T-helper 2 cell treated with Interferon-gamma antibody and Interleukin-4, amounts not matched to agents 100 ng/mL and 5 ng/mL, for 36 hours (primary cell): ENCODE results near the gene BAMBI. TPM values are rescaled to one million over a fixed set of nuclear protein-coding genes. Genes with fewer than 3 reads are reported as not detected.
"Not testable (repeated sequence)": the region's sequence is repeated elsewhere in the genome, so short reads cannot be mapped to it uniquely, and the experiment has no call there.

ENCODE experiments used
- intact Hi-C: fragments of 100-400 bp; cut with micrococcal nuclease; formaldehyde crosslinking; loops from one replicate; pipeline ENCODE4 v1.15.1; 2023
- total RNA-seq: library from RNA; stranded (reverse); gene quantifications from 2 replicates; pipeline ENCODE4 v1.2.3, GENCODE V29; 2022

BAMBI gene
- total RNA-seq, result 0.09 and 0.18 TPM in 2 replicates

DNA sequence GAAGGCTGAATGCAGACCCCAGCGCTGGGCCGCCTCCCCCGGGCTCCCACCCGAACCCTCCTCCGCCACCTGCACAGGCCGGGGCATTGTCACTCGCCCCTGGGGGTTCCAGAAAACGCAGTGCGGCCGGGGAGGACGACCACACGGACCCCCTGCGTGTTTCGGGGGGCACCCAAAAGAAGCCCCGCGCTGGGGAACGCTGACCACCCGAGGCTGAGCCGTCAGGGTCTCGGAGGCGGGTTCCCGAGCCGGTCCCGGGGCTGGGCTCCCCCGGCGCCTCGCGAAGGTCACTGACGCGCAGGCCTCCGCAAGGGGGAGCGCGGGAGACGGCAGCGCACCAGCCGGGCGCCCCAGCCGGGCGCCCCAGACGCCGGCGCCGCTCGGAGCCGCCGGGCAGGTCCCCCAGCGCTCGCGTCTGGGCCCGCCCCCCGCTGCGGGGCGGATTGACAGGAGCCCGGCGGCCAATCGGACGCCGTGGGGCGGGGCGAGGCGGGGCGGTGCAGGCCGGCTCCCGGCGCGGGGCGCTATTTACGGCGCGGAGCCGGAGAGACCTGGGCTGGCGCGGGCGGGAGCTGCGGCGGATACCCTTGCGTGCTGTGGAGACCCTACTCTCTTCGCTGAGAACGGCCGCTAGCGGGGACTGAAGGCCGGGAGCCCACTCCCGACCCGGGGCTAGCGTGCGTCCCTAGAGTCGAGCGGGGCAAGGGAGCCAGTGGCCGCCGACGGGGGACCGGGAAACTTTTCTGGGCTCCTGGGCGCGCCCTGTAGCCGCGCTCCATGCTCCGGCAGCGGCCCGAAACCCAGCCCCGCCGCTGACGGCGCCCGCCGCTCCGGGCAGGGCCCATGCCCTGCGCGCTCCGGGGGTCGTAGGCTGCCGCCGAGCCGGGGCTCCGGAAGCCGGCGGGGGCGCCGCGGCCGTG, at the start of gene BAMBI:
Gene BAMBI, plus strand, starts transcription at position 554 of the 920 bp plus-strand sequence. CDS start 377 bp downstream, outside the sequence.
- intact Hi-C loops, result loop anchor here (1.0 to 5.0 kb wide), 7 partner anchors 9 to 934 kb away; partner anchors contain the start of gene WAC

- intact Hi-C loops, result loop anchor here (1.0 kb wide), 1 partner anchor 676 kb away; no protein-coding TSS in a partner anchor
These were observed 49.0 kb upstream of the BAMBI start for GRCh38 chr10:28628184-28628893.

DNA sequence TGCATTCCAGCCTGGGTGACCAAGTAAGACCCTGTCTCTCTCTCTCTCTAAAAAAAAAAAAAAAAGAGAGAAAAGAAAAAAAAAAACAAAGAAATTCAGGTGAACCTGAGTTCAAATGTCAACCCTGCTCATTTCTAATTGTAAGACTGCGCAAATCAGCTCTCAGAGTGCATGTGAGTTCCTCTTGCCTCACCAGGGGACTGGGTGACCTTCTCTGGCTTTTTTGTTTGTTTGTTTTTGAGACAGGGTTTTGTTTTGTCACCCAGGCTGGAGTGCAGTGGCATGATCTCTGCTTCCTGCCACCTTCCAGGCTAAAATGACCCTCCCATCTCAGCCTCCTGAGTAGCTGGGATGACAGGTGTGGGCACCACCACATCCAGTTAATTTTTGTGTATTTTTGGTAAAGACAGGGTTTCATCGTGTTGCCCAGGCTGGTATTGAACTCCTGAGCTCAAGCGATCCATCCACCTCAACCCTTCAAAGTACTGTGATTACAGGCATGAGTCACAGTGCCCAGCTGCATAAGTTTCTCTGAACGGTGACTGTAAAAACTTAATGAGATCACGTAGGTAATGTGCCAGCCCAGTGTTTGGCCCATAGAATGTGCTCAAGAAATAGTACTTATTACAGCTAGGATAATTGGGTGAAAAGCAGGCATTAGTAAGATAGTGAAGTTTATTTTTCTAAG, 45.3 kb upstream of the BAMBI start:
- intact Hi-C loops, result no loop called here

- intact Hi-C loops, result no loop called here
These were observed 44.8 kb upstream of the BAMBI start for GRCh38 chr10:28632584-28632945.

- intact Hi-C loops, result no loop called here
These were observed 43.6 kb upstream of the BAMBI start for GRCh38 chr10:28633750-28634149.

DNA sequence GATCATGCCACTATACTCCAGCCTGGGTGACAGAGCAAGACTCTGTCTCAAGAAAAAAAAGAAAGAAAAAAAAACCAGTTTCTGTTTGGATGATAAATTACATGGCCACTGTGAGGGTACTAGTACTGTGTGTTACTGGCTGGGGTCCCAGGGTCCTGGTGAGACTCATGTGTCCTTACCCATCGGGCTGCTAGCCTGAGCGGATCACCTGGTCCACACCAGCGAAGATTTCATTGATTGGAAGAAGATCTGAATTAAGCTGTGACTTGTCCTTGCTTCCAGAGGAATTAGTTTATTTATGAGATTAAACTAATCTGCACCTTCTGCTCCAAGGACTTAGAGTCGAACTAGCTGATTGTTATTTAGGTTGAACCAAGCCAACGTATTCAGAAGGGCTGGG, 40.0 kb upstream of the BAMBI start:
- intact Hi-C loops, result no loop called here

DNA sequence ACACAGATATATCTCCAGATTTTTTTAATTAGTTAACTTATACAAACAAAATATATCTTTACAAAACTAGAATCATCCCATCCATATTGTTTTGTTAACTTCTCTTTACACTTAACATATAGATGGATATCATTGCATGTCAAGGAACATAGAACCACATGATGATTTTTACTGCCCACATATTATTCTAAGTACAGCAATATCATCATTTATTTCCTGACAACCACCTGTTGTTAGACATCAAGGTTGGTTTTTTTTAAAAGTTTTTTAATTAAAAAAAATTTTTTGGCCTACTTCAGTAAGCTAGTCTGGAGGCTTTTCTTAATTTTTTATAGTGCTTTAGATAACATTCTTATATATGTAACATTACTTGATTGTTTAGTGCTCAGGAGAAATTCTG, 38.9 kb upstream of the BAMBI start:
- intact Hi-C loops, result no loop called here

- intact Hi-C loops, result no loop called here
These were observed 36.8 kb upstream of the BAMBI start for GRCh38 chr10:28640551-28640950.

DNA sequence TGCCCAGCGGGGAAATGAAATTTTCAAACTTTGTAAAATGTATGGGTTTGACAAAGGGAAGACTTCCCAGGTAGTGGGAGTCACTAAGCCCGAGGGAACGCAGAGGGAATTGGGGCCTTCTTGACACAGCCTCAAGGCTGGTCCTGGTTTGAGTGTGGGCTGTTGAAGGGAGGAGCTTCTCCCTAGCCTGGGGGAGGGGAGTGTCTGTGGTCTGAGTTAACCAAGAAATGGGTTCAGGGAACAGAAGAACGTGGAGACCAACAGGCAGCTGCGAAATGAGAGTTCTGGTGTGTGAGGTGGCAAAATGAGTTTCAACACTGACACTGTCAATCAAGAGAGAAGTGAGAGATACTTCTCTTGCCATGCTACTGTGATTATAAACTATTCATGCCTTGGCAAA, 32.7 kb upstream of the BAMBI start:
- intact Hi-C loops, result no loop called here

GRCh38 chr10:28652106-28652505, 25.2 kb upstream of the BAMBI start:
- intact Hi-C loops, result no loop called here

DNA sequence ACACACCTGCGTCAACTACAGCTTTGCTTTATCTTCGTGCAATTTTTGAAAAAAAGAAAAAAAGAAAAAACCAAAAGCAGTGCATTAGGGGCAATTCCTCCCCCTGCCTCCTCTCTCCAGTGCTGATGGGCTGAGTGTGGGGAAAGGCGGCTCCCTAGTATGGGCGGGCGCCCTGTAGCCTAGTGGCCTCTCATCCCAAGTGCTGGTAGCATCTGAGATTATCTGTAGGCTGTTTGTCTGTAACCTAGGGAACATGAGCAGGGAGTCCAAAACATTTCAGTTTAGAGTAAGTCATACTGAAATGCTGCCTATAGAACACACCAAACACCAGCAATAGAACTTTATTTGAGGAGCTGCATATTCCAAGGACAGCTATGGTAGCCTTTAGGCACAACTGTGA, 24.6 kb upstream of the BAMBI start:
- intact Hi-C loops, result no loop called here

GRCh38 chr10:28658824-28659223, 18.5 kb upstream of the BAMBI start:
- intact Hi-C loops, result not testable (repeated sequence)

DNA sequence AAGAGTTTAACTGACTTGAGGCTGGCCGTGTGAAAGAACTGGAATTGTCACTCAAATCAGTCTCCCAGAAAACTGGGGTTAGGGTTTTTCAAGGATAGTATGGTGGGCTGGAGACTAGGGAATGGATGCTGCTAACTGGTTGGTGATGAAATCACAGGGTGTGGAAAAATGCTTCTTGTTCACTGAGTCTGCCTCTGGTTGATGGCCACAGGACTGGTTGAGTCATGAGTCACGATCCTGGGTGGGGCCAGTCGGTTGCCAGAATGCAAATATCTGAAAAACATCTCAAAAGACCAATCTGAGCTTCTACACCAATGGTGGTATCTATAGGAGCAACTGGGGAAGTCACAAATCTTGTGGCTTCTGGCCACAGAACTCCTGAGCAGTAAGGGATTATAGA, 16.3 kb upstream of the BAMBI start:
- intact Hi-C loops, result no loop called here

DNA sequence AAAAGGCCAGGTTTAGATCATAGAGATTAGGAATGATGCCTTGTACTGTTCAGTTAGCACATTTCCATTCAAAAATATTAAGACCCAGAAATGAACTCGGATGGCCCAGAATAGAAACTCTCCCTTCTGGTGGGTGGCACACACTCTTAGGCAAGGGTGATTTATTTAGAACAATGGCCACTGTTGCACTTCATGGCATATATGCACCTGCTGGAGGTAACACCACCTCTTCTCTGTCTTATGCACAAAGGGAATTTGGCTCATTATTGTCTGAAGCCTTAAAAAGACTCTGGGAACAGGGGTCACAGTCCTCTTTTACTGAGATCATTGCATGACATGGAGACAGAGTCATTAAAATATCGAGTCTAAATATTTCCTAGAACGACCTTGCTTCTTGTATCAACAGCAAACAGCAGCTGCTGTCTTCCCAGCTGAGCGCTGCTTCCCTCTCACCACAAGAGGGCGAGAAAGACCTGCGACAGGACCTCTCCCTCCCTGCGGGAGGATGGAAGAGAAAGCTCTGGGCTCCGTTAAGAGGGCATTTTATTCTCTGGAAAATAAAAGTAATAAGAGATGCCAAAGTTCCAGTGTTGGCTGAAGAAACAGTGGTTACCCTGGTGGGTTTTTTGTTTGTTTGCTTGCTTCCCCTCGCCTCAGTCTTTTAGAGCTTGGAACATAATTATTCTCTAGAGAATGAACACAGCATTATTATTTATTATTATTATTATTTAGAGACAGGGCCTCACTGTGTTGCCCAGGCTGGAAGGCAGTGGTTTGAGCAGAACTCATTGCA, 13.5 kb upstream of the BAMBI start:
- intact Hi-C loops, result loop anchor here (1.0 kb wide), 2 partner anchors 328 to 641 kb away; no protein-coding TSS in a partner anchor

DNA sequence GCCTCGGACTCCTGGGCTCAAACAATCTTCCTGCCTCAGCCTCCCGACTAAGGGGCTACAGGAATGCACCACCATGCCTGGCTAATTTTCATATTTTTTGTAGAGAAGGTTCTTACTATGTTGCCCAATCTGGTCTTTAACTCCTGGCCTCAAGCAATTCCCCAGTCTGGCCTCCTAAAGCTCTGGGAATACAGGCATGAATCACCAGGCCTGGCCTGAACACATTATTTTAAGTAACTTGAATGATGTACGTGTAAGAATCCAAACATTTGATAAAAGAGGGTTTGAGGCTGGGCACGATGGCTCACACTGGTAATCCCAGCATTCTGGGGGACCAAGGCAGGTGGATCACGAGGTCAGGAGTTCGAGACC, 13.0 kb upstream of the BAMBI start:
- intact Hi-C loops, result loop anchor here (1.0 kb wide), 2 partner anchors 327 to 640 kb away; no protein-coding TSS in a partner anchor

DNA sequence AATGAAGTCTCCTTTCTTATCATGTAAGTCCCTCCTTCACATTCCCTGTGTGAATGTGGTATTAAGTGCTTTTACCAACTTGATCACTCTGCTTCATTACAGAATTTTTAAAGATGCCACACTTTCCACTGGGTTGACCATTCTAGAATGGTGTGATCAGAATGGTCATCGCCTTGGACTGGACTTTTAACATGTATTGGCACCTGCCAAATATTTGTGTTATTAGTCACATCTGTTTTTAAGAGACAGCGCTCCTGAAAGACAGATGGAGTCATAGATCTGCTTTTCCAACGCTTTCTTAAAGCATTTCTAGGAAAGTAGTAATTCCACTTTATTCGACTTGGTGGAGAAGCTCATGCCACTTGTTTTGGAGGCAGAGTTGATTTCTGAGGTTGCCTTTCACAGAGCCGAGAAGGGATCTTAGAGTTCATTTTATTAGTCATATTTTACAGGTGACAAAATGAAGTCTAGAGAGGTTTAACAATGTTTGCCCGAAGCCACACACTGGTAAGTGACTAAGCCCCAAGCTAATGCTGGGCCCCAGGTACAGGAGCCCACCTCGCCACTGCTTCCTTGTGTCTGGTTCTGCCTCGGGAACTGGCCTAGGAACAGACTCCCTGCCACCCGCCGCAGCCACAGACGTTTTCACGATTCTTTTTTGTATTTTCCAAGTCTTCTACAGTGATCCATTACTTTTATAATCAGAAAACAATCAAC, 10.4 kb upstream of the BAMBI start:
- intact Hi-C loops, result no loop called here

- intact Hi-C loops, result loop anchor here (1.0 kb wide), 1 partner anchor 9 kb away; the partner anchor contains the start of gene BAMBI
These were observed 8.7 kb upstream of the BAMBI start for GRCh38 chr10:28668363-28669226.

GRCh38 chr10:28669227-28670173, 7.8 kb upstream of the BAMBI start:
- intact Hi-C loops, result no loop called here
